ACC112 (cell line): ENCODE results near the gene JUNB.

ENCODE experiments used
- H2AFZ ChIP-seq: fragments of 200-600 bp; sonication (generic); one replicate; pipeline ENCODE4 v1.6.0; 2017; ENCODE audit warnings: antibody characterized with exemption, low read length; ENCODE audit not compliant: unreplicated experiment
- H3K27ac ChIP-seq: fragments of 200-600 bp; sonication (generic); 2 replicates; pipeline ENCODE4 v1.5.1; 2014; ENCODE audit warnings: low read depth, mild to moderate bottlenecking, antibody characterized with exemption, low read length, moderate library complexity
- H3K27me3 ChIP-seq: fragments of 200-600 bp; sonication (generic); 2 replicates; pipeline ENCODE4 v1.6.1; 2014; ENCODE audit warnings: mild to moderate bottlenecking, antibody characterized with exemption, low read length, moderate library complexity, mixed read lengths; ENCODE audit not compliant: insufficient read depth
- H3K36me3 ChIP-seq: fragments of 200-600 bp; sonication (generic); 2 replicates; pipeline ENCODE4 v1.6.1; 2016; ENCODE audit warnings: mild to moderate bottlenecking, antibody characterized with exemption, low read length, moderate library complexity, mixed read lengths; ENCODE audit not compliant: insufficient read depth
- H3K4me1 ChIP-seq: fragments of 200-600 bp; sonication (generic); one replicate; pipeline ENCODE4 v1.6.1; 2016; ENCODE audit warnings: low read length, mixed read lengths; ENCODE audit not compliant: insufficient read depth, unreplicated experiment, control insufficient read depth
- H3K4me3 ChIP-seq: fragments of 200-600 bp; sonication (generic); 2 replicates; pipeline ENCODE4 v1.5.1; 2014; ENCODE audit warnings: mild to moderate bottlenecking, low read depth, low read length
- H3K79me2 ChIP-seq: fragments of 200-600 bp; sonication (generic); one replicate; pipeline ENCODE4 v1.6.0; 2016; ENCODE audit warnings: low read length; ENCODE audit not compliant: control insufficient read depth, unreplicated experiment, insufficient read depth

The JUNB gene

DNA sequence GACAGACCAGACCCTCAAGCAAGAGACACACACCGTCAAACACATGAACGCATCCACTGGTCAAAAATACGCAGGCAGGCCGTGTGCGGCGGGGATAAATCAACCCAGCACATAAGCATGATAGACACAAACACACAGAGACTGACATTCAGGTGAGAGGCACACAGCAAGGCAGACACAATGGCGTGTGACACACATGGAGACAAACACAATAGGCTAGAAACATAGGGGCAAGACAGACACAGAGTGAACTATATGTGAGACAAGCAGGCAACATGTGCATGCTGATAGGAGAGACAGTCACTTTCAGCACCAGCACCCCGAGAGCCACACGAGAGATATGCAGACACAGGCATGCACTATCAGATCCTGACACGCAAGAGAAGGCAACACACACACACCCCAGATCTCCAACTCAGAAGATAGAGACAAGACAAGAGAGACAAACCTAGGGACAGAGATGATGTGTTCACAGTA lies 6.9 kb upstream of the JUNB start:
- H3K36me3 ChIP-seq: no peaks in the 10 kb centered on the region
- peak overlapping the region; percentile 92 for H3K27ac ChIP-seq
- H3K79me2 ChIP-seq: no peaks in the 10 kb centered on the region
- no peak overlapping the region for H3K4me3 ChIP-seq
- peaks cover 63% of the 10 kb centered on the region for H3K4me1 ChIP-seq
- no peaks in the 10 kb centered on the region for H3K27me3 ChIP-seq
- H2AFZ ChIP-seq: no peak overlapping the region

DNA sequence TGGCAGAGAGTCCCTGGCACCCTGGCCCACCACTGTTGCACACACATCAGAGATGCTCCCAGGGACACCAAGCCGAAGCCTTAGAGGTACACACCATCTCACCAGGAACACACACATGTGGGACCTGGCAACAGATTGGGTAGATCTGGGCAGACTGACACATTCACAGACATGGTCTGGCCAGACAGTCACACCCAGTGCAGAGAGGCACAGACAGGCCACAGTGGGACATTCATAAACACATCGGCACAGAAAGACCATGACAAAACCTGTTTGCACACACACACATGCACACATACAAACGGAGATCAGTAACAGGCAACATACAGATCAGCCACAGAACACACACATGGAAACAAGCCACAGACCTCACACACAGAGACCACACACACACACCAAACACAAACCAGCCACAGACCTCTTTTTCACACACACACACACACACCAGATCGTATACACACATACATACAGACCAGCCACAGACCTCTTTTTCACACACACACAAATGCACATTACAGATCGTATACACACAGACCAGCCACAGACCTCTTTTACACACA lies 6.3 kb upstream of the JUNB start:
- Histone ChIP-seq H3K36me3 (no peaks in the 10 kb centered on the region), H3K79me2 (no peaks in the 10 kb centered on the region), H3K4me3 (no peak overlapping the region), H2AFZ (no peak overlapping the region), H3K27ac (peak overlapping the region; percentile 92; the same call in 1 of the 2 replicates), H3K27me3 (no peaks in the 10 kb centered on the region), H3K4me1 (peaks cover 60% of the 10 kb centered on the region)

DNA sequence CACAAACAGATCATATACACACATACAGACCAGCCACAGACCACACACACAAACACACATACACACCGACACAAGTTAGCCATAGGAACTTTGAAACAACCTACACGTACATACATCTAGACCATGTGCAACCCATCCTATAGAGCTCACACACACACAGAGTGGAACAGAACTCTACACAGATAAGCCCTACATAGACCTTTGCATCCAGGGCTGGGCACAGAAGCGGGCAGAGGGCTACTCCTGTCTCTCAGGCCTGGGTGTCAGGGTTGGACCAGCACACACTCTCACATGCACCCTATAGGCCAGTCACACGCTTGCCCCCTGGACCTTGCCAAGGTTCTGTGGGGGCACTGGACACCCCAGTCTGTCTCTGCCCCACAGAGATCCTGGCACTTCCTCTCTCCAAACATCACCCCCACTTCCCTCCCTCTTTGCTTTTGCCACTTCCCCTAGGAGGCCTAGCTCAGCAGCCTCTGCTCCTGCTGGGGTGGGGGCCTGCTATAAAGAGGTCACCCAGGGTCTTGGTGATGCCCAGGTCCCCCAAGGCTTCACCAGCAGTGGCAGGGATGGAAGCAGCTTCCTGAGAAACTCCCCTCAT lies 5.8 kb upstream of the JUNB start:
- Histone ChIP-seq H3K4me1 (peaks cover 63% of the 10 kb centered on the region), H3K27me3 (no peaks in the 10 kb centered on the region), H2AFZ (no peak overlapping the region), H3K36me3 (no peaks in the 10 kb centered on the region), H3K4me3 (no peak overlapping the region), H3K79me2 (no peaks in the 10 kb centered on the region), H3K27ac (peak overlapping the region; percentile 44)

DNA sequence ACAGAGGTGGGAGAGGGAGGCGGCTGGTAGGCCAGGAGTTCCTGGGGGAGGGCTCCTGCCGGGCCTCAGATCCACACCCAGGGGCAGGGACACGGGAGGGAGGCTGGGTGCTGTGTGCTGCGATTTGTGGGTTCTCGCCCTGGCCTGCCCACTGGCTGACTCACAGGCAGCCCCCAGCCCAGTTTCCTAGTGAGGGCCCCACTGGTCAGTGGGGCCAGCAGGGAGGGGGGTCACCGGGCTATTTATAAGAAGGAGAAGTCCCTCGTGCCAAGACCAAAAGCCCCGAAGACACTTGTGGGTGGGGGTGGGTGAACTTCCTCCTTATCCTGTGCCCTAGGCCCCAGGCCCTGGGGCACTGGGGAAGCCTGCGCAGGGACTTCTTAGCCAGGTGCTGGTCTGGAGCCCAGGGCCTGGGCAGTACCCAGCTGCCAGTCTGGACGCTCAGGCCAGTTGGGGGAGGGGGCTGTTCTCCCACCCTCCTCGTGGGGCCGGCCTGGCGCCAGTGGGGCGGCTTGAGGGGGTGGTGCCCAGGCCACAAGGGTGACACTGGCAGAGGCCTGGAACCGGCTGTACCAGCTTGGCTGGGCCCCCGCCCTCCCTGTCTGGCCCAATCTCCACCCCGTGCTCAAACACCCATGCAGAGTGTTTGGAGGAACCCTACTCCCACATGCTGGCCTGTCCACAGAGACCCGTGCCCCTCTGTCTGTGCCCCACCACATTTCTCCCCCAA lies 5.0 kb upstream of the JUNB start:
- H3K79me2 ChIP-seq: no peaks in the 10 kb centered on the region
- H3K36me3 ChIP-seq: no peaks in the 10 kb centered on the region
- H2AFZ ChIP-seq: no peak overlapping the region
- peaks cover 68% of the 10 kb centered on the region for H3K4me1 ChIP-seq
- no peaks in the 10 kb centered on the region for H3K27me3 ChIP-seq
- no peak overlapping the region for H3K4me3 ChIP-seq
- H3K27ac ChIP-seq: peak overlapping the region; percentile 44; the same call in 1 of the 2 replicates

DNA sequence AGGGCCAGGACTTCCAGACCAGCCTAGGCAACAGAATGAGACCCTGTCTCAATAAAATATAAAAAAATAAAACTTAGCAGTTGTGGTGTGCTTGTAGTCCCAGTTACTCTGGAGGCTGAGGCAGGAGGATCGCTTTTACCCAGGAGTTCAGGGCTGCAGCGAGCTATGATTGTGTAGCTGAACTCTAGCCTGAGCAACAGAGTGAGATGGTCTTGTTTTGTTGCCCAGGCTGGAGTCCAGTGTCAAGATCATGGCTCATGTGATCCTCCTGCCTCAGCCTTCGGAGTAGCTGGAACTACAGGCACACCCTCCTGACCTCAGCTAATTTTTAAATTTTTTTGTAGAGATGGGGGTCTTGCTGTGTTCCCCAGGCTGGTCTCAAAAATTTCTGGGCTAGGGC lies 4.3 kb upstream of the JUNB start:
- Histone ChIP-seq H3K4me3 (no peak overlapping the region), H3K27ac (no peak overlapping the region), H3K27me3 (no peaks in the 10 kb centered on the region), H2AFZ (no peak overlapping the region), H3K36me3 (no peaks in the 10 kb centered on the region), H3K79me2 (peaks cover 6% of the 10 kb centered on the region), H3K4me1 (peaks cover 65% of the 10 kb centered on the region)

DNA sequence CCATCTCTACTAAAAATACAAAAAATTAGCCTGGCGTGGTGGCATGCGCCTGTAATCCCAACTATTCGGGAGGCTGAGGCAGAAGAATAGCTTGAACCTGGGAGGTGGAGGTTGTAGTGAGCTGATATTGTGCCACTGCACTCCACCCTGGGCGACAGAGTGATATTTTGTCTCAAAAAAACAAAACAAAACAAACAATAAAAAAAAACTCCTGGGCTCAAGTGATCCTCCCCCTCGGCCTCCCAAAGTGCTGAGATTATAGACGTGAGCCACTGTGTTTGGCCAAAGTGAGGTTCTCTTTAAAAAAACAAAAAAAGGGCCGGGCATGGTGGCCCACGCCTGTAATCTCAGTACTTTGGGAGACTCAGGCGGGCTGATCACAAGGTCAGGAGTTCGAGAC lies 3.8 kb upstream of the JUNB start:
- no peaks in the 10 kb centered on the region for H3K27me3 ChIP-seq
- H3K79me2 ChIP-seq: peaks cover 11% of the 10 kb centered on the region
- H2AFZ ChIP-seq: no peak overlapping the region
- no peak overlapping the region for H3K4me3 ChIP-seq
- H3K27ac ChIP-seq: no peak overlapping the region
- no peaks in the 10 kb centered on the region for H3K36me3 ChIP-seq
- H3K4me1 ChIP-seq: peaks cover 60% of the 10 kb centered on the region

DNA sequence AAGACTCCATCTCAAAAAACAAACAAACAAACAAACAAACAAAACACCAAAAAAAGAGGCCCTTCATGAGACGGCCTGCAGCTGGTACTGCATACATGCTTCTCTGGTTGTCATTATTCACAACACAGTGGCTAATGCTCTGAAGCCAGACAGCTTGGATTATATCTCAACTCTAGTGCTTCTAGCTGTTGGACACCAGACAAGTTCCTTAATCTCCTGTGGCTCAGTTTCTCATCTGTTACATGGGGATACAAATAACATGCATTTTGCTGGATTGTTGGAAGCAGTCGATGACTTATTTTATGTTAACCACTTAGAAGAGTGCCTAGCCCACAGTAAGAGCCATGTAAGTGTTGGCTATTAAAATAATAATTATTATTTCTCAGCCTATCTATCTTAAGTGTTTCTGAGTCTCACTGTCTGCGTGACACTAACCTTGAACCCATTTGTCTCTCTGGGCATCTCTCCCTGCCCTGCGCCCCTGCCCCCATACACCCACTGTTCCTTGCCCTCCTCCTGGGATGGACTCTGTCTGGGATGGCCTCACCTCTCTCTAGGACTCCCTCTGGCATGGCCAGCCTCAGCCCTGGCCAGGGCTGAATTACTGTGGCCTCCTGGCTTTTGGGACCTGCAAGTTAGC lies 3.1 kb upstream of the JUNB start:
- H3K27ac ChIP-seq: peak overlapping the region; percentile 100
- peaks cover 55% of the 10 kb centered on the region for H3K4me1 ChIP-seq
- H2AFZ ChIP-seq: no peak overlapping the region
- peaks cover 18% of the 10 kb centered on the region for H3K79me2 ChIP-seq
- no peaks in the 10 kb centered on the region for H3K27me3 ChIP-seq
- H3K4me3 ChIP-seq: peak overlapping the region; percentile 93
- no peaks in the 10 kb centered on the region for H3K36me3 ChIP-seq

DNA sequence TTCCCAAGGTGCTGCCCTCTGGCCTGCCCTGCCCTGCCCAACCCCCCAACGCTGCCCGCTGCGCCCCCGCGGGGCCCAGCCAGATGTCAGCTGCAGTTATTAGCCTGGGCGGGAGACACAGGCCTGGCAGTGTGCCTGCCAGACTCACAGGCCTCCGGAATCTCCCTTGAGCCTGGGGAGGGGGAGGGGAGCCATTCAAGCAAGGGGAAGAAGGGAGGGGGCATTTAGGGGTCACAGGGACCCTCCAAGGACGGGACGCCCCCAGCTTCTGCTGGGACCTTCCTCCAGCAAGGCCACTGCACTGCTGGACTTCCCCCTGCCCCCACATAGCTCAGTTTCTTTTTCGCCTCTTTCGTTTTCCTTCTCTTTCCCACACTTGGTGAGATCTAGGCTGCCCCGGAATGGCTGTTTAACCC lies 2.6 kb upstream of the JUNB start:
- Histone ChIP-seq H3K4me1 (peaks cover 50% of the 10 kb centered on the region), H3K27ac (peak overlapping the region; percentile 100), H3K4me3 (peak overlapping the region; percentile 93), H2AFZ (peak overlapping the region; percentile 50), H3K36me3 (no peaks in the 10 kb centered on the region), H3K79me2 (peaks cover 20% of the 10 kb centered on the region), H3K27me3 (no peaks in the 10 kb centered on the region)

DNA sequence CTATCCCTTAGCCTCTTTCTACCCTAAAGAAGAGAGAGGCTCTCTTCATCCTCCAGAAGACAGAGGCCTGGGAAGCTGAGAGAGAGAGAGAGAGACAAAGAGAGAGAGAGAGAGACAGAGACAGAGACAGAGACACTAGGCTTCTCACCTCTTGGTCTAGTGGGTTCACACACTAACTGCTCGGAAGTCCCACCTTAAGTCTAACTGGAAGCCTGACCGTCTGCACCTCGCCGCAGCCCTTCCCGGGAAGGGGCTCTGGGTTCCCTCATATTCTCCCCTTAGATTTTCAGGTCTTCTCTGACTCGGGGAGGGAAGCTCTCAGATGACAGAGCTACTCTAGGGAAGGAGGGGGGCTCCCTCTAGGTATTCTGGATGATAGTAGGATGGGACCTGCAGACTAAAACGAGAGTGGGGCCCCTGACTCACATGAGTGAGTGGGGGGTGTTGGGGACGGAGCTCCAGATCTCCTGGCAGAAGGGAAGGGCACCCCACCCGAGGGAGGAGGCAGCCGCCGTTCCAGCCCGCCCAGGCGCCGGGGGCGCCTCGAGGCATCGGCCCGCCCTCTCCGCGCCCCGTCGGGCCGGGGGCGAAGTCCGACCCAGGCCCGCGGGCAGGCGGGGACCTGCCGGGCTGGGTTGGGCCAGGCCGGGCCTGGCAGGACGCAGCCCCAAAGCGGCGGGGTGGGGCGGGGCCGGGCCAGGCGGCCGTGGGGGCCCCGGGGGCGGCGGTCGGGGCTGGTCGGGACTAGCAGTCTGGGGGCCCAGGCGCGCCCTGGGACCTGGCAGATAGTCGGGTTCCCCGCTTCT lies 2.0 kb upstream of the JUNB start:
- Histone ChIP-seq H3K27ac (peak overlapping the region; percentile 100), H2AFZ (peak overlapping the region; percentile 50), H3K27me3 (no peaks in the 10 kb centered on the region), H3K4me1 (peaks cover 44% of the 10 kb centered on the region), H3K4me3 (peak overlapping the region; percentile 93), H3K79me2 (peaks cover 20% of the 10 kb centered on the region), H3K36me3 (no peaks in the 10 kb centered on the region)
